ENCODE measurements around the gene CTDP1. TPM values are rescaled to one million over a fixed set of nuclear protein-coding genes. Genes with fewer than 3 reads are reported as not detected.
"Not testable (repeated sequence)": the region's sequence is repeated elsewhere in the genome, so short reads cannot be mapped to it uniquely, and the experiment has no call there.

CTDP1 gene
- total and polyA plus RNA-seq, 12 donors = 3.8 to 23.9 (median 15.8) TPM

- Histone ChIP-seq H3K4me3 (no peak overlapping the region), H3K4me1 (replicated peaks in 1 of 2) (no peaks in the 10 kb centered on the region), H3K27ac (no peak overlapping the region), H3K27me3 (no peaks in the 10 kb centered on the region), H3K9me3 (replicated peaks in 1 of 3) (peaks cover 0 to 16% (median 0%) of the 10 kb centered on the region in 3 donors), H3K36me3 (replicated peaks in 1 of 2) (peaks cover 0 to 17% of the 10 kb centered on the region in 2 donors)
- WGBS, 4 donors = 95 to 99% (median 97%) methylated on average over 17 of the region's 17 CpGs
- no peak for DNase-seq
- intact Hi-C loops (cut with DNase I) = no loop called here
- TF ChIP-seq CTCF (IDR thresholded peaks at IDR 0.05) (no peak), POLR2A (IDR thresholded peaks at IDR 0.05) (no peak)
These were observed 57.8 kb downstream of the CTDP1 start for GRCh38 chr18:79737426-79737825.

- H3K4me3 ChIP-seq = no peak overlapping the region
- no peak overlapping the region for H3K27ac ChIP-seq
- TF ChIP-seq CTCF (IDR thresholded peaks at IDR 0.05) (no peak), POLR2A (IDR thresholded peaks at IDR 0.05) (no peak)
- intact Hi-C loops (cut with DNase I) = no loop called here
- H3K36me3 ChIP-seq (replicated peaks in 1 of 2) = peaks cover 0 to 17% of the 10 kb centered on the region in 2 donors
- no peak for DNase-seq
- 89 to 94% (median 92%) methylated on average over 11 to 20 of the region's 20 CpGs for WGBS, 4 donors
- H3K4me1 ChIP-seq (replicated peaks in 1 of 2) = no peaks in the 10 kb centered on the region
- H3K9me3 ChIP-seq (replicated peaks in 1 of 3) = peaks cover 0 to 11% (median 0%) of the 10 kb centered on the region in 3 donors
- H3K27me3 ChIP-seq = no peaks in the 10 kb centered on the region
These were observed 58.4 kb downstream of the CTDP1 start for GRCh38 chr18:79738041-79738461.

GRCh38 chr18:79738581-79739439, 59.2 kb downstream of the CTDP1 start:
- DNase-seq = no peak

GRCh38 chr18:79739440-79739778, 59.8 kb downstream of the CTDP1 start:
- no peaks in the 10 kb centered on the region for H3K4me1 ChIP-seq (replicated peaks in 1 of 2)
- intact Hi-C loops (cut with DNase I) = no loop called here
- no peak for TF ChIP-seq POLR2A (IDR thresholded peaks at IDR 0.05)
- no peak for TF ChIP-seq CTCF (IDR thresholded peaks at IDR 0.05)
- H3K4me3 ChIP-seq = no peak overlapping the region
- no peak for DNase-seq
- H3K36me3 ChIP-seq (replicated peaks in 1 of 2) = peaks cover 0 to 13% of the 10 kb centered on the region in 2 donors
- H3K27me3 ChIP-seq = no peaks in the 10 kb centered on the region
- H3K9me3 ChIP-seq (replicated peaks in 1 of 3) = no peaks in the 10 kb centered on the region
- WGBS, 4 donors = 95 to 100% (median 98%) methylated on average over 2 to 15 of the region's 15 CpGs
- no peak overlapping the region for H3K27ac ChIP-seq

More at GRCh38 chr18:79738581-79739439, 59.2 kb downstream of the CTDP1 start:
- Histone ChIP-seq H3K36me3 (replicated peaks in 1 of 2) (peaks cover 0 to 13% of the 10 kb centered on the region in 2 donors), H3K27ac (no peak overlapping the region), H3K27me3 (no peaks in the 10 kb centered on the region), H3K9me3 (replicated peaks in 1 of 3) (peaks cover 0 to 3% (median 0%) of the 10 kb centered on the region in 3 donors), H3K4me1 (replicated peaks in 1 of 2) (no peaks in the 10 kb centered on the region), H3K4me3 (no peak overlapping the region)
- TF ChIP-seq POLR2A (IDR thresholded peaks at IDR 0.05) (no peak), CTCF (IDR thresholded peaks at IDR 0.05) (no peak)
- intact Hi-C loops (cut with DNase I) = no loop called here
- WGBS, 4 donors = 92 to 95% (median 94%) methylated on average over 17 to 21 of the region's 21 CpGs

- H3K27me3 ChIP-seq; H3K27ac ChIP-seq; intact Hi-C loops (cut with DNase I); H3K4me3 ChIP-seq; DNase-seq; H3K4me1 ChIP-seq (replicated peaks in 1 of 2); H3K9me3 ChIP-seq (replicated peaks in 1 of 3): not testable (repeated sequence)
- peaks cover 0 to 13% of the 10 kb centered on the region in 2 donors for H3K36me3 ChIP-seq (replicated peaks in 1 of 2)
- 74 to 95% (median 95%) methylated on average over 2 to 17 of the region's 27 CpGs for WGBS, 4 donors
These were observed 60.4 kb downstream of the CTDP1 start for GRCh38 chr18:79740047-79740446.

All from adrenal gland (tissue), 12 donors.